Astrocyte of the spinal cord (primary cell): ENCODE results near the gene NCKAP1.

Experiments used
- DNase-seq: peaks from one replicate; pipeline ENCODE4 v3.0.0; 2011; ENCODE audit warnings: low read depth, low spot score
- H3K4me3 ChIP-seq: 2 replicates; pipeline ENCODE4 v1.5.1; 2011; ENCODE audit warnings: low read depth, mild to moderate bottlenecking, low read length, moderate library complexity
- CTCF ChIP-seq: IDR thresholded peaks from 2 replicates; pipeline ENCODE4 v1.5.1; 2012; ENCODE audit warnings: low read depth, mild to moderate bottlenecking, low read length, inconsistent platforms
- in situ Hi-C: cut with HindIII; loops from 2 replicates; pipeline ENCODE4 v1.10.0; 2017; ENCODE audit warnings: low sequenced_read_pairs

Gene NCKAP1

GRCh38 chr2:183037074-183037552 lies 1.1 kb downstream of the NCKAP1 start:
- H3K4me3 ChIP-seq = peak overlapping the region; percentile 82
- in situ Hi-C loops = no loop called here
- no peak for TF ChIP-seq CTCF
- DNase-seq = peak; percentile 59

- TF ChIP-seq CTCF = no peak
- DNase-seq = no peak
- in situ Hi-C loops = no loop called here
- peak overlapping the region; percentile 82 for H3K4me3 ChIP-seq
Observed at GRCh38 chr2:183035954-183036669, 2.1 kb downstream of the NCKAP1 start.

- H3K4me3 ChIP-seq = peak overlapping the region; percentile 82
- in situ Hi-C loops = no loop called here
- DNase-seq = peak; percentile 77
Observed at GRCh38 chr2:183035298-183035953, 2.8 kb downstream of the NCKAP1 start.

GRCh38 chr2:183034806-183035205 lies 3.5 kb downstream of the NCKAP1 start:
- H3K4me3 ChIP-seq = no peak overlapping the region
- in situ Hi-C loops = no loop called here
- no peak for TF ChIP-seq CTCF
- DNase-seq = peak; percentile 49

More at GRCh38 chr2:183035298-183035953, 2.8 kb downstream of the NCKAP1 start:
- TF ChIP-seq CTCF = no peak

GRCh38 chr2:183033951-183034350 lies 4.3 kb downstream of the NCKAP1 start:
- TF ChIP-seq CTCF = no peak
- DNase-seq = no peak
- H3K4me3 ChIP-seq = no peak overlapping the region
- in situ Hi-C loops = no loop called here

GRCh38 chr2:183031911-183032794 lies 6.1 kb downstream of the NCKAP1 start:
- H3K4me3 ChIP-seq = no peak overlapping the region
- in situ Hi-C loops = no loop called here
- DNase-seq = peak; percentile 17
- TF ChIP-seq CTCF = no peak
